ENCODE results near the gene DRD1. TPM values are rescaled to one million over a fixed set of nuclear protein-coding genes. Genes with fewer than 3 reads are reported as not detected.

The DRD1 gene
- total RNA-seq, 6 donors from 2014 or later: 0.09 to 0.81 (median 0.47) TPM; not detected in 2

DNA sequence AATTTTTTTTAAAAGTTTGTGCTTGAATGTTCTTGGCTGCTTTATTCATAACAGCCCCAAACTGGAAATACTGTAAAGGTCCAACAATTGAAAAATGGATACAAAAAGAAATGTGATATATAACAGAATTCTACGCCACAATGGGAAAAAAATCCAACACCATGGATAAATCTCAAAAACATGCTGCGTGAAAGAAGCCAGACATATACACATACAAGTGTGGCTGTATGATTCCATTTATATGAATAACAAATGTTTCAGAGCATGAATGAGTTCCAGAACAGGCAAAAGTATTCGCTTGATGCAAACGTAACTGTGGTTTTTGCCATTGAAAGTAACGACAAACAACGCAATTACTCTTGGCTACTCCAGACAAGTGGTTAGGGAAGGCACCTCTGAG, 27.2 kb upstream of the DRD1 start:
- H3K4me3 ChIP-seq: no peak overlapping the region
- H3K9me3 ChIP-seq: no peaks in the 10 kb centered on the region
- 92 to 96% methylated on average over 6 of the region's 6 CpGs for WGBS, 2 donors
- TF ChIP-seq EP300 (IDR thresholded peaks at IDR 0.05): no peak
- TF ChIP-seq, protein P1, sequence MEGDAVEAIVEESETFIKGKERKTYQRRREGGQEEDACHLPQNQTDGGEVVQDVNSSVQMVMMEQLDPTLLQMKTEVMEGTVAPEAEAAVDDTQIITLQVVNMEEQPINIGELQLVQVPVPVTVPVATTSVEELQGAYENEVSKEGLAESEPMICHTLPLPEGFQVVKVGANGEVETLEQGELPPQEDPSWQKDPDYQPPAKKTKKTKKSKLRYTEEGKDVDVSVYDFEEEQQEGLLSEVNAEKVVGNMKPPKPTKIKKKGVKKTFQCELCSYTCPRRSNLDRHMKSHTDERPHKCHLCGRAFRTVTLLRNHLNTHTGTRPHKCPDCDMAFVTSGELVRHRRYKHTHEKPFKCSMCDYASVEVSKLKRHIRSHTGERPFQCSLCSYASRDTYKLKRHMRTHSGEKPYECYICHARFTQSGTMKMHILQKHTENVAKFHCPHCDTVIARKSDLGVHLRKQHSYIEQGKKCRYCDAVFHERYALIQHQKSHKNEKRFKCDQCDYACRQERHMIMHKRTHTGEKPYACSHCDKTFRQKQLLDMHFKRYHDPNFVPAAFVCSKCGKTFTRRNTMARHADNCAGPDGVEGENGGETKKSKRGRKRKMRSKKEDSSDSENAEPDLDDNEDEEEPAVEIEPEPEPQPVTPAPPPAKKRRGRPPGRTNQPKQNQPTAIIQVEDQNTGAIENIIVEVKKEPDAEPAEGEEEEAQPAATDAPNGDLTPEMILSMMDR (IDR thresholded peaks at IDR 0.05): no peak
- no peak for TF ChIP-seq POLR2AphosphoS5 (IDR thresholded peaks at IDR 0.05)
- TF ChIP-seq POLR2A (IDR thresholded peaks at IDR 0.05): no peak
- no peaks in the 10 kb centered on the region for H3K36me3 ChIP-seq
- DNase-seq (no peak), ATAC-seq (ENCODE audit: low FRiP score in 2 of 2) (no peak)
- no peaks in the 10 kb centered on the region for H3K27me3 ChIP-seq
- no peaks in the 10 kb centered on the region for H3K4me1 ChIP-seq
- H3K27ac ChIP-seq: no peak overlapping the region

GRCh38 chr5:175470781-175471180, 26.8 kb upstream of the DRD1 start:
- Histone ChIP-seq H3K27me3 (no peaks in the 10 kb centered on the region), H3K27ac (no peak overlapping the region), H3K9me3 (no peaks in the 10 kb centered on the region), H3K36me3 (no peaks in the 10 kb centered on the region), H3K4me3 (no peak overlapping the region), H3K4me1 (no peaks in the 10 kb centered on the region)
- no peak for TF ChIP-seq POLR2AphosphoS5 (IDR thresholded peaks at IDR 0.05)
- TF ChIP-seq EP300 (IDR thresholded peaks at IDR 0.05): no peak
- TF ChIP-seq POLR2A (IDR thresholded peaks at IDR 0.05): no peak
- TF ChIP-seq, protein P1 (IDR thresholded peaks at IDR 0.05): no peak
- no peak for DNase-seq
- WGBS, 2 donors: 55 to 68% methylated on average over 5 of the region's 5 CpGs
- ATAC-seq (ENCODE audit: low FRiP score in 2 of 2): no peak

- no peak for ATAC-seq (ENCODE audit: low FRiP score in 2 of 2)
- no peak overlapping the region for H3K27ac ChIP-seq
- WGBS, 2 donors: 62 to 95% methylated on average over 3 of the region's 3 CpGs
- H3K4me3 ChIP-seq: no peak overlapping the region
- no peak for DNase-seq
- TF ChIP-seq, protein P1 (IDR thresholded peaks at IDR 0.05): no peak
- no peaks in the 10 kb centered on the region for H3K27me3 ChIP-seq
- H3K36me3 ChIP-seq: no peaks in the 10 kb centered on the region
- no peaks in the 10 kb centered on the region for H3K4me1 ChIP-seq
- no peaks in the 10 kb centered on the region for H3K9me3 ChIP-seq
Observed at GRCh38 chr5:175469916-175470315, 25.9 kb upstream of the DRD1 start.

- DNase-seq (no peak), ATAC-seq (ENCODE audit: low FRiP score in 2 of 2) (no peak)
- TF ChIP-seq EP300 (IDR thresholded peaks at IDR 0.05) (no peak), POLR2A (IDR thresholded peaks at IDR 0.05) (no peak), POLR2AphosphoS5 (IDR thresholded peaks at IDR 0.05) (no peak)
- TF ChIP-seq, protein P1 (IDR thresholded peaks at IDR 0.05): no peak
- no peaks in the 10 kb centered on the region for H3K9me3 ChIP-seq
- H3K36me3 ChIP-seq: no peaks in the 10 kb centered on the region
- H3K27me3 ChIP-seq: no peaks in the 10 kb centered on the region
- H3K4me3 ChIP-seq: no peak overlapping the region
- H3K27ac ChIP-seq: no peak overlapping the region
- no peaks in the 10 kb centered on the region for H3K4me1 ChIP-seq
- 97 to 100% methylated on average over 1 of the region's 1 CpG for WGBS, 2 donors
Observed at GRCh38 chr5:175468892-175469291, 24.9 kb upstream of the DRD1 start.

- no peak overlapping the region for H3K27ac ChIP-seq
- H3K9me3 ChIP-seq: no peaks in the 10 kb centered on the region
- H3K4me3 ChIP-seq: no peak overlapping the region
- ATAC-seq (ENCODE audit: low FRiP score in 2 of 2): no peak
- no peaks in the 10 kb centered on the region for H3K36me3 ChIP-seq
- no peaks in the 10 kb centered on the region for H3K4me1 ChIP-seq
- TF ChIP-seq POLR2A (IDR thresholded peaks at IDR 0.05) (no peak), EP300 (IDR thresholded peaks at IDR 0.05) (no peak), POLR2AphosphoS5 (IDR thresholded peaks at IDR 0.05) (no peak)
- TF ChIP-seq, protein P1 (IDR thresholded peaks at IDR 0.05): no peak
- H3K27me3 ChIP-seq: no peaks in the 10 kb centered on the region
- DNase-seq: no peak
- 43 to 51% methylated on average over 11 of the region's 11 CpGs for WGBS, 2 donors
Observed at GRCh38 chr5:175467983-175468690, 24.2 kb upstream of the DRD1 start.

Data from upper lobe of left lung (tissue), 6 donors.